ENCODE data around the gene AIF1L. TPM values are rescaled to one million over a fixed set of nuclear protein-coding genes. Genes with fewer than 3 reads are reported as not detected.

The AIF1L gene
- total RNA-seq, 1 experiment from 2014 or later, result 6.0 TPM

DNA sequence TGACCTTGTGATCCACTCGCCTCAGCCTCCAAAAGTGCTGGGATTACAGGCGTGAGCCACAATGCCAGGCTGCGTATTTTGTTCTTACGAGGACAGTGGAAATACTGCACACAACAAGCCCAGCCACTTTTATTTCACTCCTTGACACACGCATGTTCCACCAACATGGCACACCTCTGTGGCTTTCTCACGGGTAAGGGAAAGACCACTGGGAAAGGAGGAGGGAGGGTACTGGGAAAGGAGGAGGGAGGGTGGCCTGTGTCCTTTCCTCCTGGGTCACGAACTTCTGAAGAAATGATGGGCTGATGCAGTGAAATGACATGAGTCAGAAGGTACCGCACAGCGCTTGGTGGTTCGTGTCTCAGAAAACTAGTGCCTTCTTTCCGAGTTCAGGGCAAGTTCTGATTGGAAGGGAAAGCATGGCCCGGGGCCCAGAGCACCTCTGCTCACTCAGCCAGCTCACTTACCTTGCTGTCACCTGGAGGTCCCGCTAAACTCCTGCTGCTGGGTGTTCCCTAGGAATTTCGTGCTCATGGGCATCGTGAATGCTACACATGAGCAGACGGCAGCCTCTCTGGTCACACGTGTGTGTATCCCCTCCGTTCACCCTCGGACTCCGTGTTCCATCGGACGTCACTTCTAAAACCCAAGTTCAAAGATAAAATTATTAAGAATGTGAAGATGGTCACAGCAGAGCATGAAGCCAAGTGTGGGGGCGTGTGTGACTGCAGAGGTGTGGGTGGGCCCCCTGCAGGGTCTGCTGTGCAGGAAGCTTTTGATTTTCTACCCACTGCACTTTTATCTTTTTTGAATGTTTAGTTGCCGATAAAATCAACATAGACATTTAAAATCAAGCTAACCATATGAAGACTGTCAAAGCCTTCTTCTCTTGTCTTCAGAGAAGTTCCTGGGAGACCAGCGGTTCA, 44.5 kb upstream of the AIF1L start:
- Histone ChIP-seq H3K9me3 (ENCODE audit: control insufficient read depth, insufficient read depth, low read depth, low read length) (no peaks in the 10 kb centered on the region), H3K4me3 (ENCODE audit: low read depth in 2 of 2, low read length in 2 of 2) (no peak overlapping the region), H3K27me3 (ENCODE audit: control insufficient read depth, insufficient read depth, low read length) (no peaks in the 10 kb centered on the region), H3K4me1 (ENCODE audit: control insufficient read depth, insufficient read depth, low read length) (no peaks in the 10 kb centered on the region), H3K36me3 (ENCODE audit: control insufficient read depth, insufficient read depth, low read length) (no peaks in the 10 kb centered on the region), H3K27ac (ENCODE audit: low read length) (no peak overlapping the region)
- intact Hi-C loops (cut with micrococcal nuclease; ENCODE audit: unreplicated experiment), result no loop called here
- no peak for TF ChIP-seq TCF7L2 (IDR thresholded peaks at IDR 0.05; ENCODE audit: low read depth, low read length)
- no peak for TF ChIP-seq POLR2AphosphoS5 (IDR thresholded peaks at IDR 0.05; ENCODE audit: low read depth, low read length)
- no peak for TF ChIP-seq SIN3A (IDR thresholded peaks at IDR 0.05; ENCODE audit: borderline replicate concordance, insufficient read depth, low read depth, low read length)
- TF ChIP-seq, protein P1, sequence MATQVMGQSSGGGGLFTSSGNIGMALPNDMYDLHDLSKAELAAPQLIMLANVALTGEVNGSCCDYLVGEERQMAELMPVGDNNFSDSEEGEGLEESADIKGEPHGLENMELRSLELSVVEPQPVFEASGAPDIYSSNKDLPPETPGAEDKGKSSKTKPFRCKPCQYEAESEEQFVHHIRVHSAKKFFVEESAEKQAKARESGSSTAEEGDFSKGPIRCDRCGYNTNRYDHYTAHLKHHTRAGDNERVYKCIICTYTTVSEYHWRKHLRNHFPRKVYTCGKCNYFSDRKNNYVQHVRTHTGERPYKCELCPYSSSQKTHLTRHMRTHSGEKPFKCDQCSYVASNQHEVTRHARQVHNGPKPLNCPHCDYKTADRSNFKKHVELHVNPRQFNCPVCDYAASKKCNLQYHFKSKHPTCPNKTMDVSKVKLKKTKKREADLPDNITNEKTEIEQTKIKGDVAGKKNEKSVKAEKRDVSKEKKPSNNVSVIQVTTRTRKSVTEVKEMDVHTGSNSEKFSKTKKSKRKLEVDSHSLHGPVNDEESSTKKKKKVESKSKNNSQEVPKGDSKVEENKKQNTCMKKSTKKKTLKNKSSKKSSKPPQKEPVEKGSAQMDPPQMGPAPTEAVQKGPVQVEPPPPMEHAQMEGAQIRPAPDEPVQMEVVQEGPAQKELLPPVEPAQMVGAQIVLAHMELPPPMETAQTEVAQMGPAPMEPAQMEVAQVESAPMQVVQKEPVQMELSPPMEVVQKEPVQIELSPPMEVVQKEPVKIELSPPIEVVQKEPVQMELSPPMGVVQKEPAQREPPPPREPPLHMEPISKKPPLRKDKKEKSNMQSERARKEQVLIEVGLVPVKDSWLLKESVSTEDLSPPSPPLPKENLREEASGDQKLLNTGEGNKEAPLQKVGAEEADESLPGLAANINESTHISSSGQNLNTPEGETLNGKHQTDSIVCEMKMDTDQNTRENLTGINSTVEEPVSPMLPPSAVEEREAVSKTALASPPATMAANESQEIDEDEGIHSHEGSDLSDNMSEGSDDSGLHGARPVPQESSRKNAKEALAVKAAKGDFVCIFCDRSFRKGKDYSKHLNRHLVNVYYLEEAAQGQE (IDR thresholded peaks at IDR 0.05; ENCODE audit: insufficient read depth in 1 of 2, low read depth in 2 of 2, low read length in 1 of 2), result no peak
- TF ChIP-seq, protein P2, sequence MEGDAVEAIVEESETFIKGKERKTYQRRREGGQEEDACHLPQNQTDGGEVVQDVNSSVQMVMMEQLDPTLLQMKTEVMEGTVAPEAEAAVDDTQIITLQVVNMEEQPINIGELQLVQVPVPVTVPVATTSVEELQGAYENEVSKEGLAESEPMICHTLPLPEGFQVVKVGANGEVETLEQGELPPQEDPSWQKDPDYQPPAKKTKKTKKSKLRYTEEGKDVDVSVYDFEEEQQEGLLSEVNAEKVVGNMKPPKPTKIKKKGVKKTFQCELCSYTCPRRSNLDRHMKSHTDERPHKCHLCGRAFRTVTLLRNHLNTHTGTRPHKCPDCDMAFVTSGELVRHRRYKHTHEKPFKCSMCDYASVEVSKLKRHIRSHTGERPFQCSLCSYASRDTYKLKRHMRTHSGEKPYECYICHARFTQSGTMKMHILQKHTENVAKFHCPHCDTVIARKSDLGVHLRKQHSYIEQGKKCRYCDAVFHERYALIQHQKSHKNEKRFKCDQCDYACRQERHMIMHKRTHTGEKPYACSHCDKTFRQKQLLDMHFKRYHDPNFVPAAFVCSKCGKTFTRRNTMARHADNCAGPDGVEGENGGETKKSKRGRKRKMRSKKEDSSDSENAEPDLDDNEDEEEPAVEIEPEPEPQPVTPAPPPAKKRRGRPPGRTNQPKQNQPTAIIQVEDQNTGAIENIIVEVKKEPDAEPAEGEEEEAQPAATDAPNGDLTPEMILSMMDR (IDR thresholded peaks at IDR 0.05), result no peak
- ChIA-PET CTCF (no interaction called here), POLR2A (no interaction called here)
- DNase-seq (ENCODE audit: low read depth, low spot score), result no peak
- BruUV-seq (replicated peaks), result no TSS peak
- no peak for ATAC-seq
- in situ Hi-C loops (cut with HindIII; ENCODE audit: low pct_unique_long_range_greater_than_20kb, low sequenced_read_pairs), result no loop called here

DNA sequence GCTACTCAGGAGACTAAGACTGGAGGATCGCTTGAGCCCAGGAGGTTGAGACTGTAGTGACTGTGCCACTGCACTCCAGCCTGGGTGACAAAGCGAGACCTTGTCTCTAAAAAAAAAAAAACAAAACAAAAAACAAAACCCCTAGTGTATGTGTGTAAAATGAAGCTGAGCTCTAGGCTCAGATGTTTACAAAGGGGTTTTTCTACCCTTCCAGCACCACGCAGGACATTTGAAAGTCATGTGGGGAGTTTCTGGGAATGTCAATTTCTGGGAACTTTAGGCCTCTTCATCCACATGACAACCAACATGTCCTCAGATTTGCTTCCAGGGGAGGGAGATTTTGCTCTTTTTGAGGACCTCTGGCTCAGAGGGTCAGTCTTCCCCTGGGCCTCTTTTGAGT, 42.4 kb upstream of the AIF1L start:
- BruUV-seq (replicated peaks), result no TSS peak
- ChIA-PET CTCF (interaction anchor here (0.8 kb wide), 1 partner anchor 21 kb away, joined by 3 read pairs; no protein-coding TSS in a partner anchor), POLR2A (no interaction called here)
- ATAC-seq, result no peak
- intact Hi-C loops (cut with micrococcal nuclease; ENCODE audit: unreplicated experiment) (no loop called here), in situ Hi-C loops (cut with HindIII; ENCODE audit: low pct_unique_long_range_greater_than_20kb, low sequenced_read_pairs) (no loop called here)
- H3K27ac ChIP-seq (ENCODE audit: low read length), result no peak overlapping the region
- H3K4me1 ChIP-seq (ENCODE audit: control insufficient read depth, insufficient read depth, low read length), result no peaks in the 10 kb centered on the region
- DNase-seq (ENCODE audit: low read depth, low spot score), result no peak
- no peak overlapping the region for H3K4me3 ChIP-seq (ENCODE audit: low read depth in 2 of 2, low read length in 2 of 2)
- TF ChIP-seq SIN3A (IDR thresholded peaks at IDR 0.05; ENCODE audit: borderline replicate concordance, insufficient read depth, low read depth, low read length) (no peak), TCF7L2 (IDR thresholded peaks at IDR 0.05; ENCODE audit: low read depth, low read length) (no peak), POLR2AphosphoS5 (IDR thresholded peaks at IDR 0.05; ENCODE audit: low read depth, low read length) (no peak)
- TF ChIP-seq, protein P1 (IDR thresholded peaks at IDR 0.05; ENCODE audit: insufficient read depth in 1 of 2, low read depth in 2 of 2, low read length in 1 of 2), result no peak
- TF ChIP-seq, protein P2 (IDR thresholded peaks at IDR 0.05), result no peak
- no peaks in the 10 kb centered on the region for H3K9me3 ChIP-seq (ENCODE audit: control insufficient read depth, insufficient read depth, low read depth, low read length)
- no peaks in the 10 kb centered on the region for H3K36me3 ChIP-seq (ENCODE audit: control insufficient read depth, insufficient read depth, low read length)
- H3K27me3 ChIP-seq (ENCODE audit: control insufficient read depth, insufficient read depth, low read length), result no peaks in the 10 kb centered on the region

Measured in Panc1 (cell line).